IMR-90 (cell line): ENCODE measurements around the gene POLR3G. TPM values are rescaled to one million over a fixed set of nuclear protein-coding genes. Genes with fewer than 3 reads are reported as not detected.

ENCODE experiments used
- ATAC-seq: fragments of 200-7000 bp; cut with Tn5 transposase; 2 replicates; pipeline ENCODE4 v1.9.1; 2020; ENCODE audit warnings: low read depth, mild to moderate bottlenecking, moderate library complexity
- BruUV-seq: library from RNA; stranded (reverse); fragments of 400-500 nt; replicated peaks from 2 replicates; lab custom pipeline; 2021; lab: Mats Ljungman, UMichigan
- CTCF ChIA-PET: fragments of 300-600 bp; formaldehyde crosslinking; extraction: SDS; loops from one replicate; lab custom pipeline; 2021; ENCODE audit warnings: antibody characterized with exemption; lab: Yijun Ruan, JAX
- POLR2A ChIA-PET: fragments of 300-600 bp; sonication (Branson Sonifier 250); formaldehyde crosslinking; loops from one replicate; lab custom pipeline; 2022; ENCODE audit warnings: antibody characterized with exemption; ENCODE audit not compliant: unreplicated experiment; lab: Charles Lee
- DNase-seq: peaks from one replicate; pipeline ENCODE4 v3.0.0; 2013
- H2AFZ ChIP-seq: replicated peaks from 2 replicates; pipeline ENCODE3; 2013; ENCODE audit warnings: low read length, mild to moderate bottlenecking; ENCODE audit not compliant: poor library complexity
- H2AK5ac ChIP-seq: 2 replicates; pipeline ENCODE4 v1.6.1; 2013; ENCODE audit warnings: low read depth, low read length, inconsistent platforms
- H2AK9ac ChIP-seq: replicated peaks from 2 replicates; pipeline ENCODE3; 2013; ENCODE audit warnings: mild to moderate bottlenecking, low read depth, low read length, moderate library complexity; ENCODE audit not compliant: poor library complexity
- H2BK120ac ChIP-seq: 2 replicates; pipeline ENCODE4 v1.6.1; 2013; ENCODE audit warnings: low read depth, low read length, inconsistent platforms
- H2BK15ac ChIP-seq: 3 replicates; pipeline ENCODE4 v1.6.1; 2013; ENCODE audit warnings: low read depth, low read length, inconsistent platforms
- H2BK20ac ChIP-seq: 2 replicates; pipeline ENCODE4 v1.6.1; 2013; ENCODE audit warnings: low read depth, mild to moderate bottlenecking, inconsistent platforms, low read length, moderate library complexity
- H2BK5ac ChIP-seq: 2 replicates; pipeline ENCODE4 v1.6.1; 2013; ENCODE audit warnings: mild to moderate bottlenecking, low read depth, low read length, inconsistent platforms; ENCODE audit not compliant: poor library complexity, severe bottlenecking
- H3K14ac ChIP-seq: replicated peaks from 2 replicates; pipeline ENCODE4 v1.6.1; 2013; ENCODE audit warnings: low read depth, low read length, inconsistent platforms
- H3K18ac ChIP-seq: 2 replicates; pipeline ENCODE4 v1.6.1; 2013; ENCODE audit warnings: low read depth, low read length, control low read depth
- H3K23ac ChIP-seq: 2 replicates; pipeline ENCODE4 v1.6.1; 2013; ENCODE audit warnings: low read depth, low read length, inconsistent platforms
- H3K27ac ChIP-seq: 2 replicates; pipeline ENCODE4 v1.5.1; 2013; ENCODE audit warnings: mild to moderate bottlenecking, control low read depth, low read length; ENCODE audit not compliant: insufficient read depth
- H3K27me3 ChIP-seq: 2 replicates; pipeline ENCODE4 v1.6.1; 2013; ENCODE audit warnings: low read length; ENCODE audit not compliant: control insufficient read depth, insufficient read depth
- H3K36me3 ChIP-seq: 2 replicates; pipeline ENCODE4 v1.6.1; 2013; ENCODE audit warnings: low read length, mixed read lengths; ENCODE audit not compliant: control insufficient read depth, insufficient read depth
- H3K4ac ChIP-seq: 2 replicates; pipeline ENCODE4 v1.6.1; 2013; ENCODE audit warnings: low read depth, low read length, inconsistent platforms
- H3K4me1 ChIP-seq: 2 replicates; pipeline ENCODE4 v1.6.1; 2013; ENCODE audit warnings: low read length, mixed read lengths; ENCODE audit not compliant: control insufficient read depth, insufficient read depth
- H3K4me2 ChIP-seq: 2 replicates; pipeline ENCODE4 v1.6.1; 2013; ENCODE audit warnings: low read depth, mild to moderate bottlenecking, control low read depth, low read length, moderate library complexity
- H3K4me3 ChIP-seq: 2 replicates; pipeline ENCODE4 v1.5.1; 2013; ENCODE audit warnings: low read depth, mild to moderate bottlenecking, control low read depth, low read length, moderate library complexity; ENCODE audit not compliant: insufficient read depth
- H3K56ac ChIP-seq: 2 replicates; pipeline ENCODE4 v1.6.1; 2013; ENCODE audit warnings: low read length, inconsistent platforms; ENCODE audit not compliant: insufficient read depth; ENCODE audit errors: extremely low read depth
- H3K79me1 ChIP-seq, 2 experiments: 2 replicates each; pipeline ENCODE4 v1.6.1; 2013; ENCODE audit warnings: low read length in 2 of 2, inconsistent platforms in 1 of 2, low read depth in 1 of 2
- H3K9ac ChIP-seq: 2 replicates; pipeline ENCODE4 v1.6.1; 2013; ENCODE audit warnings: low read depth, low read length, control low read depth
- H3K9me1 ChIP-seq: 2 replicates; pipeline ENCODE4 v1.6.1; 2013; ENCODE audit warnings: low read length, inconsistent platforms; ENCODE audit not compliant: insufficient read depth
- H3K9me3 ChIP-seq: 2 replicates; pipeline ENCODE4 v1.6.1; 2013; ENCODE audit warnings: low read length; ENCODE audit not compliant: control insufficient read depth, insufficient read depth
- H4K20me1 ChIP-seq: 2 replicates; pipeline ENCODE4 v1.6.1; 2013; ENCODE audit warnings: low read length, inconsistent platforms; ENCODE audit not compliant: insufficient read depth
- H4K5ac ChIP-seq: 2 replicates; pipeline ENCODE4 v1.6.1; 2013; ENCODE audit warnings: mild to moderate bottlenecking, low read depth, low read length, control low read depth
- H4K8ac ChIP-seq, 2 experiments: 2 replicates each; pipeline ENCODE4 v1.6.1; 2013; ENCODE audit warnings: low read depth in 2 of 2, low read length in 2 of 2, control low read depth in 1 of 2, inconsistent platforms in 1 of 2
- H4K91ac ChIP-seq: 2 replicates; pipeline ENCODE4 v1.6.1; 2013; ENCODE audit warnings: low read depth, low read length, inconsistent platforms; ENCODE audit not compliant: insufficient read depth
- BHLHE40 ChIP-seq: fragments of 150-350 bp; IDR thresholded peaks from 2 replicates; pipeline ENCODE4 v1.6.1; 2016; ENCODE audit warnings: mild to moderate bottlenecking, low read depth, low read length
- CEBPB ChIP-seq: IDR thresholded peaks from 2 replicates; pipeline ENCODE4 v1.6.1; 2012; ENCODE audit warnings: low read depth, low read length, improper control_type of control experiment
- CHD1 ChIP-seq: IDR thresholded peaks from 2 replicates; pipeline ENCODE4 v1.6.1; 2012; ENCODE audit warnings: low read depth, low read length, improper control_type of control experiment
- CTCF ChIP-seq: conservative IDR thresholded peaks from 2 replicates; pipeline ENCODE4 v1.5.1; 2012; ENCODE audit warnings: mild to moderate bottlenecking, low read depth, low read length, improper control_type of control experiment
- ELK1 ChIP-seq: fragments of 150-350 bp; IDR thresholded peaks from 2 replicates; pipeline ENCODE4 v1.6.1; 2016; ENCODE audit warnings: low read depth, mild to moderate bottlenecking, low read length, moderate library complexity, borderline replicate concordance
- FOS ChIP-seq: fragments of 150-350 bp; IDR thresholded peaks from 2 replicates; pipeline ENCODE4 v1.6.1; 2016; ENCODE audit warnings: low read depth, low read length
- MAFK ChIP-seq: IDR thresholded peaks from 2 replicates; pipeline ENCODE4 v1.6.1; 2012; ENCODE audit warnings: low read depth, low read length, improper control_type of control experiment
- MAZ ChIP-seq: IDR thresholded peaks from 2 replicates; pipeline ENCODE4 v1.6.1; 2012; ENCODE audit warnings: low read depth, mild to moderate bottlenecking, low read length, improper control_type of control experiment, moderate library complexity, borderline replicate concordance
- MXI1 ChIP-seq: IDR thresholded peaks from 2 replicates; pipeline ENCODE4 v1.6.1; 2012; ENCODE audit warnings: low read depth, mild to moderate bottlenecking, low read length, moderate library complexity, borderline replicate concordance
- NFE2L2 ChIP-seq: fragments of 150-350 bp; IDR thresholded peaks from 2 replicates; pipeline ENCODE4 v1.6.1; 2016; ENCODE audit warnings: low read depth, mild to moderate bottlenecking, low read length
- POLR2A ChIP-seq: IDR thresholded peaks from 2 replicates; pipeline ENCODE4 v1.6.1; 2012; ENCODE audit warnings: mild to moderate bottlenecking, low read depth, low read length
- RAD21 ChIP-seq: IDR thresholded peaks from 2 replicates; pipeline ENCODE4 v1.6.1; 2012; ENCODE audit warnings: low read length, improper control_type of control experiment
- RCOR1 ChIP-seq: IDR thresholded peaks from 2 replicates; pipeline ENCODE4 v1.6.1; 2012; ENCODE audit warnings: mild to moderate bottlenecking, low read length, improper control_type of control experiment; ENCODE audit not compliant: insufficient replicate concordance
- RFX5 ChIP-seq: IDR thresholded peaks from 2 replicates; pipeline ENCODE4 v1.8.0; 2012; ENCODE audit warnings: low read depth, mild to moderate bottlenecking, low read length, moderate library complexity
- SMC3 ChIP-seq: fragments of 150-350 bp; IDR thresholded peaks from 2 replicates; pipeline ENCODE4 v1.6.1; 2016; ENCODE audit warnings: low read depth, mild to moderate bottlenecking, antibody characterized with exemption, low read length, moderate library complexity
- WGBS, 2 experiments: methylation state at CpG; one replicate each; pipeline versions ENCODE4 v1.1.5 to v1.1.7; 2013; ENCODE audit warnings: missing lambda C conversion rate in 2 of 2; ENCODE audit not compliant: insufficient read length in 1 of 2; ENCODE audit errors: extremely low coverage in 2 of 2; 5-methylcytosine and 5-hydroxymethylcytosine counted together
- dilution Hi-C: fragments of 300-500 bp; cut with HindIII; formaldehyde crosslinking; loops from one replicate; pipeline ENCODE4 v1.14.3; 2018; ENCODE audit warnings: low sequenced_read_pairs; ENCODE audit not compliant: unreplicated experiment
- in situ Hi-C: fragments of 300-500 bp; cut with MboI; formaldehyde crosslinking; loops from 3 replicates; pipeline ENCODE4 v1.14.3; 2019; ENCODE audit warnings: low sequenced_read_pairs, inconsistent platforms, mixed read lengths
- intact Hi-C: fragments of 100-400 bp; cut with micrococcal nuclease; formaldehyde crosslinking; loops from 2 replicates; pipeline ENCODE4 v1.10.0; 2022
- polyA plus RNA-seq, 3 experiments: library from polyadenylated mRNA; depleted of rRNA; stranded (reverse); fragments of >200 nt; gene quantifications; 2 replicates each; pipeline ENCODE4 v1.2.3, GENCODE V29; 2012; ENCODE audit warnings: low replicate concordance in 1 of 3
- total RNA-seq: library from RNA; depleted of rRNA; stranded (reverse); fragments of >200 nt; gene quantifications from 2 replicates; pipeline ENCODE4 v1.2.3, GENCODE V29; 2012
- TF ChIP-seq, protein P1 (sequence below): fragments of 150-350 bp; IDR thresholded peaks from 2 replicates; pipeline ENCODE4 v1.6.1; 2017; ENCODE audit warnings: mild to moderate bottlenecking, antibody characterized with exemption, low read length, low read depth

Gene POLR3G
- total and polyA plus RNA-seq, 2 of the 4 experiments (the other 2 are of a cell fraction) = 10.6 to 11.6 TPM

DNA sequence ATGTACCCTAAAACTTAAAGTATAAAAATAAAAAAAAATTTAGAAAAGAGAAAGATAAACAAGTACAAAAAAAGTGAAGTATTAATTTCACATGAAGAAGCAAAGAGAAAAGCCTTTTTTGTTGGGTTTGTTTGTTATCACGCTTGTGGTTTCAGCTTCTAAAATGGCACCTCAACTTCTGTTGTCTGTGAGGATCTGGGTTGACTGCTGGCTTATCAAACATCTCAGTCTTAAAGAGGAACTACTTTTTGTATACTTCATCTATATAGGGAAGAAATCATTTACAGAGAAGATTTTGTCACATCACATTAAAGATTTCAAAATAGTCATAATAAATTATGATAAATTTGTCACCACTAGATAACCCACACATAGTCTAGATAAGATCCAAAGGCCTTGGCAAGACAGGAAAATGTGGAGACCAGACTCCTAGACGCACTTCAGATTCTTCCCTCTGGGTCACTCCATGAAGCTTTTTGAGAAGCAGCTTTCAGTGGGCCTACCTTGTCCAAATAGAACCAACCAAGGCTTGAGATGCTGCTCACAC, 75.1 kb downstream of the POLR3G start:
- TF ChIP-seq MXI1 (no peak), MAFK (no peak), RCOR1 (no peak), CEBPB (no peak), FOS (no peak), SMC3 (no peak), CHD1 (no peak), MAZ (no peak), BHLHE40 (no peak), NFE2L2 (no peak), RAD21 (no peak), POLR2A (no peak), ELK1 (no peak), CTCF (no peak), RFX5 (no peak)
- TF ChIP-seq, protein P1, sequence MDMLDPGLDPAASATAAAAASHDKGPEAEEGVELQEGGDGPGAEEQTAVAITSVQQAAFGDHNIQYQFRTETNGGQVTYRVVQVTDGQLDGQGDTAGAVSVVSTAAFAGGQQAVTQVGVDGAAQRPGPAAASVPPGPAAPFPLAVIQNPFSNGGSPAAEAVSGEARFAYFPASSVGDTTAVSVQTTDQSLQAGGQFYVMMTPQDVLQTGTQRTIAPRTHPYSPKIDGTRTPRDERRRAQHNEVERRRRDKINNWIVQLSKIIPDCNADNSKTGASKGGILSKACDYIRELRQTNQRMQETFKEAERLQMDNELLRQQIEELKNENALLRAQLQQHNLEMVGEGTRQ = no peak
- no peak overlapping the region for H2AFZ ChIP-seq

More for the DNA sequence above, 75.1 kb downstream of the POLR3G start:
- Histone ChIP-seq H3K4ac (no peak overlapping the region), H2BK20ac (no peak overlapping the region), H3K9me1 (no peaks in the 10 kb centered on the region), H3K27ac (no peak overlapping the region), H3K79me1 (no peaks in the 10 kb centered on the region), H3K27me3 (peaks cover 4% of the 10 kb centered on the region; the same call in 1 of the 2 replicates), H2BK15ac (no peak overlapping the region), H3K36me3 (no peaks in the 10 kb centered on the region), H2BK120ac (no peak overlapping the region), H4K91ac (no peak overlapping the region), H3K4me3 (no peak overlapping the region), H3K18ac (no peak overlapping the region), H4K20me1 (no peaks in the 10 kb centered on the region), H3K4me1 (no peaks in the 10 kb centered on the region), H2AK9ac (no peak overlapping the region), H3K56ac (no peak overlapping the region), H4K8ac (no peak overlapping the region), H2BK5ac (no peak overlapping the region), H2AK5ac (no peak overlapping the region), H3K4me2 (no peak overlapping the region), H3K9ac (no peak overlapping the region), H3K14ac (no peak overlapping the region), H4K5ac (no peak overlapping the region), H3K9me3 (no peaks in the 10 kb centered on the region), H3K23ac (no peak overlapping the region)
- in situ Hi-C loops (no loop called here), dilution Hi-C loops (no loop called here), intact Hi-C loops (no loop called here)
- no TSS peak for BruUV-seq
- ATAC-seq = no peak
- no CpG with 5 or more reads among the region's 2 CpGs for WGBS, 2 experiments
- ChIA-PET CTCF (no interaction called here), POLR2A (no interaction called here)
- DNase-seq = no peak
